ENCODE measurements around the gene UBE2J2. TPM values are rescaled to one million over a fixed set of nuclear protein-coding genes. Genes with fewer than 3 reads are reported as not detected.

UBE2J2 gene
- total RNA-seq, 2 donors from 2014 or later, result 23.6 to 39.2 TPM

GRCh38 chr1:1285102-1285571 is 11.5 kb upstream of the UBE2J2 start:
- no peaks in the 10 kb centered on the region for H3K9me3 ChIP-seq
- 89 to 100% methylated on average over 2 to 20 of the region's 22 CpGs for whole genome bisulfite sequencing, 2 donors
- H3K4me3 ChIP-seq, result no peak overlapping the region
- H3K4me1 ChIP-seq, result peaks cover 14% of the 10 kb centered on the region
- peaks cover 0 to 8% of the 10 kb centered on the region in 2 donors for H3K27me3 ChIP-seq
- intact Hi-C loops (cut with DNase I), result no loop called here
- no peak for TF ChIP-seq POLR2A (IDR thresholded peaks at IDR 0.05)
- TF ChIP-seq CTCF (IDR thresholded peaks at IDR 0.05), result no peak
- no peaks in the 10 kb centered on the region for H3K36me3 ChIP-seq (replicated peaks in 1 of 2; ENCODE audit: insufficient read depth in 1 of 2, low read depth in 2 of 2)
- no peak for ATAC-seq
- no peak overlapping the region for H3K27ac ChIP-seq
- DNase-seq, result no peak

- intact Hi-C loops (cut with DNase I), result no loop called here
- DNase-seq (no peak), ATAC-seq (no peak)
- no peak overlapping the region for H3K4me3 ChIP-seq
- 57 to 79% methylated on average over 12 to 24 of the region's 32 CpGs for WGBS, 2 donors
- TF ChIP-seq CTCF (IDR thresholded peaks at IDR 0.05), result no peak
- no peak for TF ChIP-seq POLR2A (IDR thresholded peaks at IDR 0.05)
- H3K27ac ChIP-seq, result no peak overlapping the region
- peaks cover 14% of the 10 kb centered on the region for H3K4me1 ChIP-seq
- no peaks in the 10 kb centered on the region for H3K9me3 ChIP-seq
- H3K36me3 ChIP-seq (replicated peaks in 1 of 2; ENCODE audit: insufficient read depth in 1 of 2, low read depth in 2 of 2), result no peaks in the 10 kb centered on the region
- H3K27me3 ChIP-seq, result peaks cover 0 to 8% of the 10 kb centered on the region in 2 donors
Observed at GRCh38 chr1:1284221-1285101, 10.8 kb upstream of the UBE2J2 start.

GRCh38 chr1:1283821-1284220 is 10.2 kb upstream of the UBE2J2 start:
- no peaks in the 10 kb centered on the region for H3K36me3 ChIP-seq (replicated peaks in 1 of 2; ENCODE audit: insufficient read depth in 1 of 2, low read depth in 2 of 2)

GRCh38 chr1:1282998-1283397 is 9.3 kb upstream of the UBE2J2 start:
- no peak for TF ChIP-seq POLR2A (IDR thresholded peaks at IDR 0.05)
- no peak for TF ChIP-seq CTCF (IDR thresholded peaks at IDR 0.05)
- H3K36me3 ChIP-seq (replicated peaks in 1 of 2; ENCODE audit: insufficient read depth in 1 of 2, low read depth in 2 of 2), result no peaks in the 10 kb centered on the region
- no peak overlapping the region for H3K4me3 ChIP-seq
- no peak for DNase-seq
- intact Hi-C loops (cut with DNase I), result no loop called here
- no peak overlapping the region for H3K27ac ChIP-seq
- peaks cover 14% of the 10 kb centered on the region for H3K4me1 ChIP-seq
- ATAC-seq, result no peak
- 87 to 88% methylated on average over 8 to 13 of the region's 14 CpGs for WGBS, 2 donors
- H3K9me3 ChIP-seq, result no peaks in the 10 kb centered on the region
- peaks cover 0 to 8% of the 10 kb centered on the region in 2 donors for H3K27me3 ChIP-seq

More at GRCh38 chr1:1283821-1284220, 10.2 kb upstream of the UBE2J2 start:
- Histone ChIP-seq H3K27me3 (peaks cover 0 to 8% of the 10 kb centered on the region in 2 donors), H3K4me1 (peaks cover 14% of the 10 kb centered on the region), H3K9me3 (no peaks in the 10 kb centered on the region), H3K4me3 (no peak overlapping the region), H3K27ac (no peak overlapping the region)
- WGBS, 2 donors, result 19% methylated on average over 8 of the region's 9 CpGs; no CpG with 5 or more reads in 1 of the 2 donors
- intact Hi-C loops (cut with DNase I), result no loop called here
- no peak for TF ChIP-seq CTCF (IDR thresholded peaks at IDR 0.05)
- no peak for TF ChIP-seq POLR2A (IDR thresholded peaks at IDR 0.05)
- no peak for ATAC-seq
- no peak for DNase-seq

All from body of pancreas (tissue), 4 donors.